Measurements from ENCODE around the gene KRT1. TPM values are rescaled to one million over a fixed set of nuclear protein-coding genes. Genes with fewer than 3 reads are reported as not detected.

The KRT1 gene
- total RNA-seq, 6 experiments from 2014 or later: not detected

GRCh38 chr12:52645982-52646381 lies 34.2 kb downstream of the KRT1 start:
- no peak for DNase-seq
- Histone ChIP-seq H3K36me3 (no peaks in the 10 kb centered on the region), H3K4me1 (no peaks in the 10 kb centered on the region), H3K9me3 (no peaks in the 10 kb centered on the region), H3K27me3 (no peaks in the 10 kb centered on the region), H3K27ac (no peak overlapping the region), H3K4me3 (no peak overlapping the region)
- no peak for TF ChIP-seq POLR2A (IDR thresholded peaks at IDR 0.05)
- TF ChIP-seq, protein P1, sequence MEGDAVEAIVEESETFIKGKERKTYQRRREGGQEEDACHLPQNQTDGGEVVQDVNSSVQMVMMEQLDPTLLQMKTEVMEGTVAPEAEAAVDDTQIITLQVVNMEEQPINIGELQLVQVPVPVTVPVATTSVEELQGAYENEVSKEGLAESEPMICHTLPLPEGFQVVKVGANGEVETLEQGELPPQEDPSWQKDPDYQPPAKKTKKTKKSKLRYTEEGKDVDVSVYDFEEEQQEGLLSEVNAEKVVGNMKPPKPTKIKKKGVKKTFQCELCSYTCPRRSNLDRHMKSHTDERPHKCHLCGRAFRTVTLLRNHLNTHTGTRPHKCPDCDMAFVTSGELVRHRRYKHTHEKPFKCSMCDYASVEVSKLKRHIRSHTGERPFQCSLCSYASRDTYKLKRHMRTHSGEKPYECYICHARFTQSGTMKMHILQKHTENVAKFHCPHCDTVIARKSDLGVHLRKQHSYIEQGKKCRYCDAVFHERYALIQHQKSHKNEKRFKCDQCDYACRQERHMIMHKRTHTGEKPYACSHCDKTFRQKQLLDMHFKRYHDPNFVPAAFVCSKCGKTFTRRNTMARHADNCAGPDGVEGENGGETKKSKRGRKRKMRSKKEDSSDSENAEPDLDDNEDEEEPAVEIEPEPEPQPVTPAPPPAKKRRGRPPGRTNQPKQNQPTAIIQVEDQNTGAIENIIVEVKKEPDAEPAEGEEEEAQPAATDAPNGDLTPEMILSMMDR (IDR thresholded peaks at IDR 0.05): no peak
- intact Hi-C loops (cut with DNase I): no loop called here
- no peak for ATAC-seq
- WGBS (ENCODE audit: insufficient coverage, low coverage, low lambda C conversion rate, missing lambda C conversion rate): no CpG with 5 or more reads among the region's 4 CpGs

DNA sequence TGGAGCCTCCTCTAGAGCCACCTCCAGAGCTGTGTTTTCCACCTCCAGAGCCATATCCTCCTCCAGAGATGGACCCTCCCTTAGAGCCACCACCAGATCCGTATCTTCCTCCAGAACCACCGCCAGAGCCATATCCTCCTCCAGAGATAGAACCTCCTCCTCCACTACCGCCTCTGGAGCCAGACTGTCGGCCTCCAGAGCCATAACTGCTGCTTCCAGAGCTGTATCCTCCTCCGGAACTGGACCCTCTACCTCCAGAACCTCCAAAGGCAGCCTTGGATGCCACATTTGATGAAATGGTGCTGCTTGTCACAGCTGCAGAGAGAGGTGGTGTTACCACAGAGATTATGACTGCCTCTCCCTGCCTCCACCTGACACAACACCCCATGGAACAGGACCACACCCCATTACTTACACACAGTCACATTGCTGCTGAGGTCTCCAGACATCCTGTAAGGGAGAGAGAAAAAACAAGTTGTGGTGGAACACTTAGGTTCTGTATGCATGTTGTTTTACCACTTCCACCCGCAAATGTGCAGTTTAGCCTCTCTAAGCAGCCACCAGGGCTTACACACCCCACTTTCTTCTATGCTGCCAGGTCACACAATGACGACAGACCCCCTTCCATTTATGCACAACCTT lies 35.0 kb downstream of the KRT1 start:
- Histone ChIP-seq H3K4me3 (no peak overlapping the region), H3K27ac (no peak overlapping the region), H3K9me3 (no peaks in the 10 kb centered on the region), H3K4me1 (no peaks in the 10 kb centered on the region), H3K36me3 (no peaks in the 10 kb centered on the region), H3K27me3 (no peaks in the 10 kb centered on the region)
- DNase-seq (no peak), ATAC-seq (peak in 2 of 4 donors; percentile 13 to 20)
- intact Hi-C loops (cut with DNase I): no loop called here
- TF ChIP-seq, protein P1 (IDR thresholded peaks at IDR 0.05): no peak
- TF ChIP-seq POLR2A (IDR thresholded peaks at IDR 0.05): no peak
- WGBS (ENCODE audit: insufficient coverage, low coverage, low lambda C conversion rate, missing lambda C conversion rate): 31% methylated on average over 7 of the region's 7 CpGs

DNA sequence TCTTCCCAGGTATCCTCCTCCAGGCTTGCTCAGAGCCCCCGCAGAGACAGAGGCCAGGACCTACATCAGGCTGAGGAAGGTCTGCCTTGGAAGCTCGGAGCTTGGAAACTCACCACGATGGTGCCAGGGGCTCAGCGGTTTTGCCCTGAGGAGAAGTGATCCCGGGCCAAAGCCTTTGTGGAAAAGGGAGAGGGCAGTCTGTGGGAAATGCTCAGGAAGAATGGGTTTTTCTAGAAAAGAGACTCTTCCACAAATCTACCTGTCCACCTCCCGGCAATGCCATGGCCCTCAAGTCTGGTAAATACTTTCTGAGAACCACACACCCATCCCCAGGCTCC lies 36.2 kb downstream of the KRT1 start:
- no peak overlapping the region for H3K4me3 ChIP-seq
- TF ChIP-seq POLR2A (IDR thresholded peaks at IDR 0.05): no peak
- TF ChIP-seq, protein P1 (IDR thresholded peaks at IDR 0.05): no peak
- H3K4me1 ChIP-seq: no peaks in the 10 kb centered on the region
- no peak for DNase-seq
- H3K27me3 ChIP-seq: no peaks in the 10 kb centered on the region
- no peaks in the 10 kb centered on the region for H3K36me3 ChIP-seq
- no peak for ATAC-seq
- 50% methylated on average over 1 of the region's 6 CpGs for WGBS (ENCODE audit: insufficient coverage, low coverage, low lambda C conversion rate, missing lambda C conversion rate)
- no peak overlapping the region for H3K27ac ChIP-seq
- intact Hi-C loops (cut with DNase I): no loop called here
- H3K9me3 ChIP-seq: no peaks in the 10 kb centered on the region

GRCh38 chr12:52643233-52644077 lies 36.8 kb downstream of the KRT1 start:
- ATAC-seq: no peak
- 85% methylated on average over 5 of the region's 10 CpGs for WGBS (ENCODE audit: insufficient coverage, low coverage, low lambda C conversion rate, missing lambda C conversion rate)
- no peaks in the 10 kb centered on the region for H3K9me3 ChIP-seq
- intact Hi-C loops (cut with DNase I): no loop called here
- H3K36me3 ChIP-seq: no peaks in the 10 kb centered on the region
- no peaks in the 10 kb centered on the region for H3K4me1 ChIP-seq
- H3K4me3 ChIP-seq: no peak overlapping the region
- TF ChIP-seq, protein P1 (IDR thresholded peaks at IDR 0.05): no peak
- no peak for TF ChIP-seq POLR2A (IDR thresholded peaks at IDR 0.05)
- no peak for DNase-seq
- H3K27ac ChIP-seq: no peak overlapping the region
- no peaks in the 10 kb centered on the region for H3K27me3 ChIP-seq
